WI38 (cell line): ENCODE measurements around the gene GSG1L.
A peak's percentile ranks its signal among the peaks of the same experiment; 100 is the strongest.

Experiments used
- H3K4me3 ChIP-seq: 2 replicates; pipeline ENCODE4 v1.5.1; 2011; ENCODE audit warnings: low read depth, mild to moderate bottlenecking, control low read depth, low read length
- CTCF ChIP-seq: IDR thresholded peaks from 2 replicates; pipeline ENCODE4 v1.5.1; 2012; ENCODE audit warnings: low read depth, mild to moderate bottlenecking, control low read depth, low read length

The GSG1L gene

DNA sequence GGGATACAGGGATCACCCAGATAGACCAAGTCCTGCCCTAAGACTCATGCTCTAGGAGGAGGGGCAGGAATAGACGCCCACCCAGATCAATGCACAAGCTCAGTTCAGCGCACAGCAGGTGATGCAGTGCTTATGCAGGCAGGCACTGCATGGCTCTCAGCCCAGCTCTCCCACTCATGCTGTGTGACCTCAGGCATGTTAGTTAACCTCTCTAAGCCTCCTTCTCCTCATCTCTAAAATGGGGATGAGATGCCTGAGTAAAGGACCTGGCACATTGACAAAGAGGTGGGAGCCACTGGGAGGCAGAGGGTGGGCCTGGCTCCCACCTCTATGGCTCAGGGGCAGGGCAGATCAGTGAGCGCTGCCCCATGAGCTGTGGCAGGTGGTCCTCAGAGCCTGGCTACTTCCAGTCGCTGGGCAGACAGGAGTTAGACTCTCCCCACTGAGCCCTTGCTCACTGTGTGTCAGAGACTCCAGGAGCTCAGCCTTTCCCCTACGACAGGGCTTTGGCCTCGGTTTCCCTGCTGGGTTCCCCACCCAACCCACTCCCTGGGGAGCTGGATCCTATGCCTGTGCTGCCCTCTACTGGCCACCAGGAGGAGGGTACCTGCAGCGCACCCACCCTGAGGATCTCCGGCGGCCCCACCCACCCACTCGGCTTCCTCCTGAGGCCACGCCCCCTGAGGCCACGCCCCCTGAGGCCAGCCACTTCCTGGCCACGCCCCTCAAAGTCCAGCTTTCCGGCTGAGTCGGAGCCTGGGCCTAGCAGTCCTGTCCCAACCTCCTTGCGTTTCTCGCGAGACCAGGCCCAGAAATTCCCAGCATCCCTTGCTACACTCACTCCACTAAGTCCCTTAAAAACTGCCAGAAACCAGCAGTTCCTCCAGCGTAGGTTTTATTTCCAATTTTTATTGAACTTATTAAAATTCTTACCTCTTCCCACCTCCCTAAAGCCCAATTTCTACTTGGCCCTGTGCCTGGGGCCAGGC is 196.1 kb downstream of the GSG1L start:
- TF ChIP-seq CTCF = peak; percentile 47

GRCh38 chr16:27863377-27863776 is 200.1 kb downstream of the GSG1L start:
- H3K4me3 ChIP-seq = no peak overlapping the region
- no peak for TF ChIP-seq CTCF

More for the DNA sequence above, 196.1 kb downstream of the GSG1L start:
- no peak overlapping the region for H3K4me3 ChIP-seq

DNA sequence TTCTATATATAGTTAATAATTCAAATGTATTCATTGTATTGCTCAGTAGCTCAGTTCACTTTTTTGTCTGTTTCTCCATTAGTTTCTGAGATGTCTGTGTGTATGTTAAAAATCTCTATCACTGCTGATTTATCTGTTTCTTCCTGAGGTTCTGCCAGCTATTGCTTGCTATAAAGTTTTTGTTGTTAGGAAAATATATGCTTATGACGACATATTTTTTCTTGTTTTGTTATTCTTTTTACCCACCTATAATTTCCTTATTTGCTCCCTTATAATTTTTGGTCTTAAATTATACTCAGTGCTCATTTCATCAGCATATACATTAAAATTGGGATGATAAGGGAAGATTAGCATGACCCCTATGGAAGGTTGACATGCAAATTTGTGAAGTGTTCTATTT is 200.6 kb downstream of the GSG1L start:
- no peak for TF ChIP-seq CTCF
- H3K4me3 ChIP-seq = no peak overlapping the region

DNA sequence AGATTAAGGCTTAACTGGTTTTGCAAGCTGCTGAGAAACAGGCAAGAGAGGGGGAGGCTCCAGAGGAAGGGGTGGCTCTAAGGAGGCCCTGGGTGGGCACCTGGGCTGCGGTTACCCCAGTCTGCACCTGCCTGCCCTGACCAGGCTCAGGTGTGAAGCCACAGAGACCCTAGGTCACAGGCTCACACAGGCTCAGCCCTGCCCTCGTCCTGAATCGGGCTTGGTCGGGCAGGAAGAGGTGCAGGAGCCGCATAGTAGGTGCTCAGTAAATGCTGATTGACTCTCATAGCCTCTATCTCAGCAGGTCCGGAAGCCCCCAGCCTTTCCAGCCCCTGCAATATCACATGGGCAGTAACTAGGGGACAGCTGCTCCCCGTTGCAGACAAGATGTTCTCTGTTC is 203.4 kb downstream of the GSG1L start:
- H3K4me3 ChIP-seq = no peak overlapping the region
- no peak for TF ChIP-seq CTCF

- TF ChIP-seq CTCF = no peak
- no peak overlapping the region for H3K4me3 ChIP-seq
Measured at GRCh38 chr16:27859020-27859419, 204.5 kb downstream of the GSG1L start.

DNA sequence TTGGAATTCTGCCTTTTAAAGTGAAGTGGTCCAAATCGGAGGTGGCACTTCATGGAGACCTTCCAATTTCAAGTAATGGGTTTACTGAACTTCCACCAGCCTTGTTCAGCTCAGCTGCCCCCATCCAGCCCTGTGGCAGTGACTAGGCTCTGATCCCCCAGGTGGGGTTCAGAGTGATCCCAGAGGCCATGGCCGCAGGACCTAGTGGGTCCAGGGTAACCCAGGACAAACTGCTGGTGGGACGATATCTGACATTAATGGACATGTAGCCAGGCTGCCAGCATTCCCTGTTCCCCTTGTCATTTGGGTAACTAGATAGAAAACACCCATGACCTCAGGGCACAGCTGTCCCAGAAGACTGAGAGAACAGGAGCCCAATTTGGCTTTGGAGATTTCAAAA is 209.9 kb downstream of the GSG1L start:
- H3K4me3 ChIP-seq = no peak overlapping the region
- no peak for TF ChIP-seq CTCF

DNA sequence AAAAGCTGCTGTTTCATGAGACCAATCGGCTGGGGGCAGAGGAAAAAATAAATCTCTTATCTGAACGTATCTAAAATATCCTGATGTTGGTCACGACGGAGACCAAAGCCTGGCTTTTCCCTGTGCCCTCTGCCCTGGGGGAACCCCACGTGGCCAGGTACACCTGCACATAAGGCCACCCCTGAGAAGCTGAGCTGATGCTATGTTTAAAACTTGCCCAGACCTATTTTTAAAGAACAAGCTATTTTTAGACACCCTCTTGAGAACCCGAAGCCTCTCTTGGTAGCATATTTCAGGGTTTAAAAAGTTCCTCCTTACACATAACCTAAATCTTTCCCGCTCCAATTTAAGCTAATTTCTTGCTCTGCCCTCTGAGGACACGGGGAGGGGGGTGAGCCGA is 210.4 kb downstream of the GSG1L start:
- TF ChIP-seq CTCF = no peak

More for the DNA sequence above, 210.4 kb downstream of the GSG1L start:
- no peak overlapping the region for H3K4me3 ChIP-seq
